ENCODE measurements around the gene RHOF. TPM values are rescaled to one million over a fixed set of nuclear protein-coding genes. Genes with fewer than 3 reads are reported as not detected.

Gene RHOF
- polyA plus RNA-seq, 1 of the 3 experiments (the other 2 are of a cell fraction), result 5.0 TPM

- no peak for TF ChIP-seq MEF2A (IDR thresholded peaks at IDR 0.05; ENCODE audit: borderline replicate concordance, low read depth)
- no peak for TF ChIP-seq TAF1 (IDR thresholded peaks at IDR 0.05; ENCODE audit: borderline replicate concordance, low read depth, low read length)
- no peak for TF ChIP-seq SMC3 (IDR thresholded peaks at IDR 0.05; ENCODE audit: low read depth, low read length)
- TF ChIP-seq USF2 (IDR thresholded peaks at IDR 0.05; ENCODE audit: borderline replicate concordance, low read depth, low read length), result no peak
- TF ChIP-seq GATA2 (CRISPR knock-in tag; IDR thresholded peaks at IDR 0.05), result no peak
- no peak for TF ChIP-seq NRF1 (IDR thresholded peaks at IDR 0.05; ENCODE audit: low read depth, low read length)
- TF ChIP-seq RFX5 (IDR thresholded peaks at IDR 0.05; ENCODE audit: low read length), result no peak
- TF ChIP-seq, protein P1, sequence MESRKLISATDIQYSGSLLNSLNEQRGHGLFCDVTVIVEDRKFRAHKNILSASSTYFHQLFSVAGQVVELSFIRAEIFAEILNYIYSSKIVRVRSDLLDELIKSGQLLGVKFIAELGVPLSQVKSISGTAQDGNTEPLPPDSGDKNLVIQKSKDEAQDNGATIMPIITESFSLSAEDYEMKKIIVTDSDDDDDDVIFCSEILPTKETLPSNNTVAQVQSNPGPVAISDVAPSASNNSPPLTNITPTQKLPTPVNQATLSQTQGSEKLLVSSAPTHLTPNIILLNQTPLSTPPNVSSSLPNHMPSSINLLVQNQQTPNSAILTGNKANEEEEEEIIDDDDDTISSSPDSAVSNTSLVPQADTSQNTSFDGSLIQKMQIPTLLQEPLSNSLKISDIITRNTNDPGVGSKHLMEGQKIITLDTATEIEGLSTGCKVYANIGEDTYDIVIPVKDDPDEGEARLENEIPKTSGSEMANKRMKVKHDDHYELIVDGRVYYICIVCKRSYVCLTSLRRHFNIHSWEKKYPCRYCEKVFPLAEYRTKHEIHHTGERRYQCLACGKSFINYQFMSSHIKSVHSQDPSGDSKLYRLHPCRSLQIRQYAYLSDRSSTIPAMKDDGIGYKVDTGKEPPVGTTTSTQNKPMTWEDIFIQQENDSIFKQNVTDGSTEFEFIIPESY (IDR thresholded peaks at IDR 0.05; ENCODE audit: borderline replicate concordance, low read depth), result no peak
- TF ChIP-seq CHD2 (IDR thresholded peaks at IDR 0.05; ENCODE audit: low read length, partially characterized antibody), result no peak
- no peak for TF ChIP-seq TCF12 (IDR thresholded peaks at IDR 0.05)
- TF ChIP-seq, protein P2, sequence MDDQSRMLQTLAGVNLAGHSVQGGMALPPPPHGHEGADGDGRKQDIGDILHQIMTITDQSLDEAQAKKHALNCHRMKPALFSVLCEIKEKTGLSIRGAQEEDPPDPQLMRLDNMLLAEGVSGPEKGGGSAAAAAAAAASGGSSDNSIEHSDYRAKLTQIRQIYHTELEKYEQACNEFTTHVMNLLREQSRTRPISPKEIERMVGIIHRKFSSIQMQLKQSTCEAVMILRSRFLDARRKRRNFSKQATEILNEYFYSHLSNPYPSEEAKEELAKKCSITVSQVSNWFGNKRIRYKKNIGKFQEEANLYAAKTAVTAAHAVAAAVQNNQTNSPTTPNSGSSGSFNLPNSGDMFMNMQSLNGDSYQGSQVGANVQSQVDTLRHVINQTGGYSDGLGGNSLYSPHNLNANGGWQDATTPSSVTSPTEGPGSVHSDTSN (IDR thresholded peaks at IDR 0.05), result no peak
- no peak for TF ChIP-seq GABPA (IDR thresholded peaks at IDR 0.05; ENCODE audit: low read depth)
- TF ChIP-seq MAX (IDR thresholded peaks at IDR 0.05; ENCODE audit: low read depth), result no peak
- TF ChIP-seq, protein P3, sequence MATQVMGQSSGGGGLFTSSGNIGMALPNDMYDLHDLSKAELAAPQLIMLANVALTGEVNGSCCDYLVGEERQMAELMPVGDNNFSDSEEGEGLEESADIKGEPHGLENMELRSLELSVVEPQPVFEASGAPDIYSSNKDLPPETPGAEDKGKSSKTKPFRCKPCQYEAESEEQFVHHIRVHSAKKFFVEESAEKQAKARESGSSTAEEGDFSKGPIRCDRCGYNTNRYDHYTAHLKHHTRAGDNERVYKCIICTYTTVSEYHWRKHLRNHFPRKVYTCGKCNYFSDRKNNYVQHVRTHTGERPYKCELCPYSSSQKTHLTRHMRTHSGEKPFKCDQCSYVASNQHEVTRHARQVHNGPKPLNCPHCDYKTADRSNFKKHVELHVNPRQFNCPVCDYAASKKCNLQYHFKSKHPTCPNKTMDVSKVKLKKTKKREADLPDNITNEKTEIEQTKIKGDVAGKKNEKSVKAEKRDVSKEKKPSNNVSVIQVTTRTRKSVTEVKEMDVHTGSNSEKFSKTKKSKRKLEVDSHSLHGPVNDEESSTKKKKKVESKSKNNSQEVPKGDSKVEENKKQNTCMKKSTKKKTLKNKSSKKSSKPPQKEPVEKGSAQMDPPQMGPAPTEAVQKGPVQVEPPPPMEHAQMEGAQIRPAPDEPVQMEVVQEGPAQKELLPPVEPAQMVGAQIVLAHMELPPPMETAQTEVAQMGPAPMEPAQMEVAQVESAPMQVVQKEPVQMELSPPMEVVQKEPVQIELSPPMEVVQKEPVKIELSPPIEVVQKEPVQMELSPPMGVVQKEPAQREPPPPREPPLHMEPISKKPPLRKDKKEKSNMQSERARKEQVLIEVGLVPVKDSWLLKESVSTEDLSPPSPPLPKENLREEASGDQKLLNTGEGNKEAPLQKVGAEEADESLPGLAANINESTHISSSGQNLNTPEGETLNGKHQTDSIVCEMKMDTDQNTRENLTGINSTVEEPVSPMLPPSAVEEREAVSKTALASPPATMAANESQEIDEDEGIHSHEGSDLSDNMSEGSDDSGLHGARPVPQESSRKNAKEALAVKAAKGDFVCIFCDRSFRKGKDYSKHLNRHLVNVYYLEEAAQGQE (IDR thresholded peaks at IDR 0.05; ENCODE audit: low read depth, low read length), result no peak
- TF ChIP-seq NFIC (IDR thresholded peaks at IDR 0.05; ENCODE audit: borderline replicate concordance), result no peak
- H3K9me2 ChIP-seq, result no peaks in the 10 kb centered on the region
- H4K20me1 ChIP-seq (ENCODE audit: insufficient read depth), result no peaks in the 10 kb centered on the region
- H3K4me3 ChIP-seq (ENCODE audit: low read depth in 2 of 2, low read length in 1 of 2), result no peak overlapping the region
- H3K4me2 ChIP-seq, result 0 out of 2 replicates have a peak overlapping the region, but pooled peaks have one; percentile 44
- no peak overlapping the region for H2AFZ ChIP-seq (ENCODE audit: low read depth)
- H3K36me3 ChIP-seq (replicated peaks in 1 of 2; ENCODE audit: control insufficient read depth in 1 of 2, insufficient read depth in 2 of 2, low read length in 1 of 2), result peaks cover 0 to 4% of the 10 kb centered on the region in 2 experiments
- H3F3A ChIP-seq (replicated peaks; ENCODE audit: insufficient read depth), result peaks cover 14% of the 10 kb centered on the region
- H3K4me1 ChIP-seq (ENCODE audit: control insufficient read depth in 1 of 2, insufficient read depth in 2 of 2, low read depth in 1 of 2, low read length in 1 of 2), result peaks cover 17 to 24% of the 10 kb centered on the region in 2 experiments; a peak in 1 of 4 replicates
- CTCF ChIA-PET, result interaction anchor here (1.1 to 25.7 kb wide), 6 partner anchors 12 to 212 kb away, joined by 3 to 382 read pairs (median 4); partner anchors contain the start of gene RHOF
- DNase-seq, result no peak
- POLR2A ChIA-PET, result no interaction called here
- H3K79me2 ChIP-seq (ENCODE audit: insufficient read depth), result no peaks in the 10 kb centered on the region
- no peaks in the 10 kb centered on the region for H3K9me3 ChIP-seq
- WGBS (ENCODE audit: low lambda C conversion rate), result 89% methylated on average over 3 of the region's 3 CpGs
- H3K9ac ChIP-seq, result no peak overlapping the region
- H3K27me3 ChIP-seq (ENCODE audit: insufficient read depth), result no peaks in the 10 kb centered on the region
- 0 out of 4 replicates have a peak overlapping the region, but pooled peaks of 1 of the 2 experiments have one; percentile 11 for H3K27ac ChIP-seq (ENCODE audit: low read depth in 2 of 2, low read length in 1 of 2)
These were observed 28.7 kb downstream of the RHOF start for GRCh38 chr12:121764808-121765207.

Measured in SK-N-SH (cell line).